Ascending aorta (tissue), 2 donors: ENCODE measurements around the gene CENPP. TPM values are rescaled to one million over a fixed set of nuclear protein-coding genes. Genes with fewer than 3 reads are reported as not detected.

Source experiments
- DNase-seq, 2 donors: peaks; one replicate each; pipeline ENCODE4 v3.0.0-alpha.2; 2019; ENCODE audit warnings: low spot score in 2 of 2
- H3K27ac ChIP-seq, 2 donors: fragments of 200-600 bp; sonication (generic); one replicate each; pipeline ENCODE4 v1.5.1; 2016 to 2017; ENCODE audit warnings: mild to moderate bottlenecking in 1 of 2
- H3K27me3 ChIP-seq: fragments of 200-600 bp; sonication (generic); one replicate; pipeline ENCODE4 v1.5.1; 2017
- H3K36me3 ChIP-seq, 2 donors: fragments of 200-600 bp; sonication (generic); one replicate each; pipeline ENCODE4 v1.5.1; 2016
- H3K4me1 ChIP-seq, 2 donors: fragments of 200-600 bp; sonication (generic); one replicate each; pipeline ENCODE4 v1.5.1; 2016 to 2017; ENCODE audit warnings: mild to moderate bottlenecking in 1 of 2
- H3K4me3 ChIP-seq, 2 donors: fragments of 200-600 bp; sonication (generic); one replicate each; pipeline ENCODE4 v1.5.1; 2016 to 2017; ENCODE audit warnings: mild to moderate bottlenecking in 1 of 2
- H3K9me3 ChIP-seq, 2 donors: fragments of 200-600 bp; sonication (generic); one replicate each; pipeline ENCODE4 v1.5.1; 2016
- intact Hi-C: fragments of 100-400 bp; cut with DNase I; formaldehyde crosslinking; loops from one replicate; pipeline ENCODE4 v1.15.1; 2023
- total RNA-seq: library from RNA; depleted of rRNA; stranded (reverse); fragments of >200 nt; gene quantifications from one replicate; pipeline ENCODE4 v1.1.0, GENCODE V29; 2016
- TF ChIP-seq, protein P1 (sequence below), 3 experiments: fragments of 200-600 bp in 2 of 3; fragments of 450-650 bp in 1 of 3; sonication (generic) in 2 of 3; IDR thresholded peaks; one replicate each; pipeline ENCODE4 v1.5.1; 2016 to 2019; ENCODE audit warnings: antibody characterized with exemption in 3 of 3, mild to moderate bottlenecking in 1 of 3, moderate library complexity in 1 of 3

The CENPP gene
- total RNA-seq, 1 donor from 2014 or later = 0.43 TPM

DNA sequence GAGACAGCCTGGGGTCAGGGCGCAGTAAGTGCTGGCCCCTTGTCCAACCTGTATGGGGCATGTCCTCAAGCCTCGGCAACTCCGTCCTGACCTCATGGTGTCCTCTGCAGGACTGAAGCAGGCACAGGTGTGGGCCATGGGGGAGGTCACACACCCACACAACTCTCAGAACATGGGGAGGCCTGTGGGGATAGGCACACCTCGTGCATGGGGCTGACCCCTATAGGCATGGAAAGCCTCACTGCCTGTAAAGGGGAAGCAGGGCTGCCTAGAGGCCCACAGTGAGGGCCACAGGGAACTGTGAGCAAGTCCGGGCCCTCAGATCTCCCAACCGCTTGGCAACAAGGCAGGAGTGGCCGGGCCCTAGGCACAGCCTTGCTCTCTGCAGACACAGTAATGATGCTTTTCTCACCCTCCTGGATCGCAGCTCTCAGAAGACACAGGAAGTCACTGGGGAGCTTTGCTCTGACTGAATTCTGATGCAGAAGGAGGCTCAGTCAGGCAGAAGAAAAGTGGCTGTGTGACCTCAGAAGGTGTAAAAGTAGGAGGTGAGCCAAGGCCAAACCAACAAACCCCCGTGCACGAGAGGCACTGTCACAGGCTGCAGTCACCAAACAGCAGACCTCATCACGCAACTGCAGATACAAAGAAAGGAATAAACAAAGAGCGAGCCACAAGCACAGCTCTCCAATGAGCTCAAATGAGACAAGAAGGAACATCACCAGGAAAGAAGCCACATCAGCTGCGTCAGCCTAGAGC lies 338.8 kb downstream of the CENPP start:
- no peaks in the 10 kb centered on the region for H3K27me3 ChIP-seq
- no peaks in the 10 kb centered on the region for H3K9me3 ChIP-seq
- no peak overlapping the region for H3K4me3 ChIP-seq
- peaks cover 0 to 11% of the 10 kb centered on the region in 2 donors for H3K4me1 ChIP-seq
- no peak for DNase-seq
- no peak overlapping the region for H3K27ac ChIP-seq
- TF ChIP-seq, protein P1, sequence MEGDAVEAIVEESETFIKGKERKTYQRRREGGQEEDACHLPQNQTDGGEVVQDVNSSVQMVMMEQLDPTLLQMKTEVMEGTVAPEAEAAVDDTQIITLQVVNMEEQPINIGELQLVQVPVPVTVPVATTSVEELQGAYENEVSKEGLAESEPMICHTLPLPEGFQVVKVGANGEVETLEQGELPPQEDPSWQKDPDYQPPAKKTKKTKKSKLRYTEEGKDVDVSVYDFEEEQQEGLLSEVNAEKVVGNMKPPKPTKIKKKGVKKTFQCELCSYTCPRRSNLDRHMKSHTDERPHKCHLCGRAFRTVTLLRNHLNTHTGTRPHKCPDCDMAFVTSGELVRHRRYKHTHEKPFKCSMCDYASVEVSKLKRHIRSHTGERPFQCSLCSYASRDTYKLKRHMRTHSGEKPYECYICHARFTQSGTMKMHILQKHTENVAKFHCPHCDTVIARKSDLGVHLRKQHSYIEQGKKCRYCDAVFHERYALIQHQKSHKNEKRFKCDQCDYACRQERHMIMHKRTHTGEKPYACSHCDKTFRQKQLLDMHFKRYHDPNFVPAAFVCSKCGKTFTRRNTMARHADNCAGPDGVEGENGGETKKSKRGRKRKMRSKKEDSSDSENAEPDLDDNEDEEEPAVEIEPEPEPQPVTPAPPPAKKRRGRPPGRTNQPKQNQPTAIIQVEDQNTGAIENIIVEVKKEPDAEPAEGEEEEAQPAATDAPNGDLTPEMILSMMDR (IDR thresholded peaks at IDR 0.05) = no peak
- intact Hi-C loops = no loop called here
- H3K36me3 ChIP-seq = peaks cover 0 to 8% of the 10 kb centered on the region in 2 donors

DNA sequence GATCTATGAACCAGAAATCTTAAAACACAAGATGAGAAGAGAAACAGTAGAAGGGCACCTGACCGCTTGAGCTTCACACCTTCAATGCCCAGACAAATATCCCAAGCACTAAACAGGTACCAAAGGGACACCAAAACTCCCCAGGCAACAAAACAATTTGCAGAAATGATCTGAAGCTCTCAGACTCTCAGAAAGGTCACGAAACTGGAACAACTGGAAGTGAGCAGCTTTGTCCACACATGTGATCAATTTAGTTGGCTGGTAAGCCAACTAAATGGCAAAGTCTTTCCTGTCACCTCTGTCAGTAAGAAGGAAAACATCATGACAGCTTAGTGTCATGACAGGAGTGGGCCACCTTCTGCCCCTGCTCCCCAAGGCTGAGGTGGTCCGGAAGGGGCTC lies 340.1 kb downstream of the CENPP start:
- H3K27me3 ChIP-seq = no peaks in the 10 kb centered on the region
- DNase-seq = no peak
- H3K9me3 ChIP-seq = no peaks in the 10 kb centered on the region
- TF ChIP-seq, protein P1 (IDR thresholded peaks at IDR 0.05) = no peak
- H3K4me1 ChIP-seq = peaks cover 0 to 11% of the 10 kb centered on the region in 2 donors
- H3K27ac ChIP-seq = no peak overlapping the region
- no peak overlapping the region for H3K4me3 ChIP-seq
- H3K36me3 ChIP-seq = peaks cover 0 to 8% of the 10 kb centered on the region in 2 donors
- intact Hi-C loops = no loop called here

DNA sequence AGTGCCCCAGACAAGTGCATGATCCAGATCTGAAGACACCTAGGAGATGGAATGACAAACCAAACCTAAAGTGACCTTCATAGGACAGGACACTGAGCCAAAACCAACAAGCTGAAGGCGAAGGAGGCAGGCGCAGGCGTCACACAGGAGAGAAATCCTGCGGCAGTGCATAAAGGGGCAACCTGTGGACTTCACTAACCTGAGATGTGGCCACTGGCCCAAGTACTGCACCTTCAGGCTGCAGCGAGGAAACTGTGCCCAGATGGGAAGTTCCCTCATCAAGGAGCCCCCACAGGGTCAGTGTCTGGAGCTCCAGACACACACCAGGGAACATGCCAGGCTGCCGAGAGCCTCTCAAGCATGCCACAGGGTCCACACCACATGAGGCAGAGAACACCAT lies 340.5 kb downstream of the CENPP start:
- DNase-seq = peak in 1 of 2 donors; percentile 46
- intact Hi-C loops = no loop called here
- TF ChIP-seq, protein P1 (IDR thresholded peaks at IDR 0.05) = no peak

DNA sequence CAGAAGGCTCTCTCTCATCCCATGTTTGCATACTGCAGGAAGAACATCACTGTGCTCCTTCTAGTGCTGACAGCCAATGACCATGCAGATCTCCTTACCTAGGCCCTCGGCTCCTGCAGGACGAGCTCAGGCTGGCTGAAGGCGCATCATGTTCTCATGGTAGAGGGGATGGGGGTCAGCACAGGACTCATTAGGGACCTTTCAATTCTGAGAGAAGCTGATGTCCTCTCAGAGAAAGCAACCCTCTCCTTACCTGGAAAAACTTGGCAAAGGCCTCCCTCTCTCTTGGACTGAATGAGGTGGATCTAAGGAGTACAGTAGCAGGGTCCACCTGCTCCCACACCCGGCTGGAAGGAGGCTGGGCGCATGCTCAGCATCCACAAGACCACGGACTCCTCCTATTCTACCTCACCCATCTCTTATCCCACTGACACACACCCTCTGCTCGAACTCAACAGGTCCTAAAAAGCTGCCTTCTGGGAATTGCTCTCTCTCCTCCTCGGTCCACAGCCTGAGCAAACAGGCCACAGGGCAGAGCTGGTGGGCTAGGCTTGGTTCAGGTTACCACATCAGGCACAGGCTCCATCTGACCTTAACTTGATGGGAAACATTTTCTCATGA lies 341.3 kb downstream of the CENPP start:
- intact Hi-C loops = no loop called here
- Histone ChIP-seq H3K27me3 (no peaks in the 10 kb centered on the region), H3K4me3 (no peak overlapping the region), H3K9me3 (no peaks in the 10 kb centered on the region), H3K4me1 (peaks cover 0 to 18% of the 10 kb centered on the region in 2 donors), H3K27ac (no peak overlapping the region), H3K36me3 (peaks cover 0 to 8% of the 10 kb centered on the region in 2 donors)
- TF ChIP-seq, protein P1 (IDR thresholded peaks at IDR 0.05) = no peak
- peak in 1 of 2 donors; percentile 40 for DNase-seq

More for the DNA sequence above, 340.5 kb downstream of the CENPP start:
- Histone ChIP-seq H3K27me3 (no peaks in the 10 kb centered on the region), H3K9me3 (no peaks in the 10 kb centered on the region), H3K4me3 (no peak overlapping the region), H3K27ac (no peak overlapping the region), H3K4me1 (peaks cover 0 to 14% of the 10 kb centered on the region in 2 donors), H3K36me3 (peaks cover 0 to 8% of the 10 kb centered on the region in 2 donors)

DNA sequence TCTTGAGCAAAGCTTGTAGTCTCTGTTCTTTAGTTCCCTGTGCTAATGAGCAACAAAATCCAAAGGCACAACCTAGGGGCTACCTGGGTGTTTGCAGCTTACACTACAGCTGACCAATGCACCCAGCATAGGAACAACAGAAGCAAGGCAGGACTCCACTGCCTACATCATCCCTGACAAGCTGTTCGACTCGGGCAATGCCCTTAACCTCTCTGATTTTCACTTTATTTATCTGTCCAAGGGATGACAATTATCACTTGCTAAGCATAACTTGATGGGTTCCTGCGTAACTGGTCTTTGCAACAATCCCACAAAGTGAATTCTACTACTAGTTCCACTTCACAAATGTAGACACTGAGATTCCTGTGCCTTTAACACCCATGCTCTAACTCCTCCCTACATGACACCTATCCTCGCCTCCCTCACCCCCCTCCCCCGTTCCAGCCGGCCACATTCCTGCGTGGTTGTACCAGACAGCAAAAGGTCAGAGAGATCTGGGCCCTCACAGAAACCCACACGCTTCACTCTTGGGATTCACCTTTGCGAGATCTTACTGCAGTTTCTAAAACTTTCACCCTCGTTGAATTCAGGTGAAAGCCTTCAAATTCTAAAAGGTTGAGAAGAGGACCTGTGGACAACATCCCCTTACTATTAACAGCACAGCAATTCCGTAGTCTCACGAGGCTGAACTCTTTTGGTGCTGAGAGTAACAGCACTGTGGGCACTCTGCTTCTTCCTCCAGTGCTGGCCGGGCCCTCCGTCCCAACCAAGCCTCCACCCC lies 343.2 kb downstream of the CENPP start:
- Histone ChIP-seq H3K36me3 (peaks cover 0 to 4% of the 10 kb centered on the region in 2 donors), H3K9me3 (no peaks in the 10 kb centered on the region), H3K4me1 (peaks cover 0 to 18% of the 10 kb centered on the region in 2 donors), H3K27ac (peak overlapping the region; percentile 82 to 96), H3K4me3 (peak overlapping the region; percentile 78 to 98), H3K27me3 (no peaks in the 10 kb centered on the region)
- DNase-seq = no peak
- TF ChIP-seq, protein P1 (IDR thresholded peaks at IDR 0.05) = no peak
- intact Hi-C loops = no loop called here
